NCI-H82 treated with DMSO at 0.1 percent for 48 hours (cell line): ENCODE results near the gene CDH1.

Source experiments
- DNase-seq: peaks from one replicate; lab custom pipeline; 2025; ENCODE audit not compliant: unreplicated experiment; lab: John Stamatoyannopoulos, UW

CDH1 gene

GRCh38 chr16:68843482-68844210 lies 106.6 kb downstream of the CDH1 start, which contains the start of gene TANGO6:
Gene TANGO6, plus strand, starts transcription at chr16:68843531. Its CDS starts 87 bp downstream, at chr16:68843618.
- peak; percentile 71 for DNase-seq

GRCh38 chr16:68844211-68844564 lies 107.1 kb downstream of the CDH1 start:
- DNase-seq = no peak

- no peak for DNase-seq
Observed at GRCh38 chr16:68848786-68849185, 111.7 kb downstream of the CDH1 start.

GRCh38 chr16:68850481-68850880 lies 113.4 kb downstream of the CDH1 start:
- DNase-seq = no peak

GRCh38 chr16:68851601-68852000 lies 114.5 kb downstream of the CDH1 start:
- DNase-seq = no peak

- DNase-seq = no peak
Observed at GRCh38 chr16:68857479-68857878, 120.4 kb downstream of the CDH1 start.

- DNase-seq = no peak
Observed at GRCh38 chr16:68859828-68860227, 122.7 kb downstream of the CDH1 start.

- no peak for DNase-seq
Observed at GRCh38 chr16:68860978-68861892, 124.1 kb downstream of the CDH1 start.

- no peak for DNase-seq
Observed at GRCh38 chr16:68866933-68867332, 129.8 kb downstream of the CDH1 start.

GRCh38 chr16:68869492-68870088 lies 132.5 kb downstream of the CDH1 start:
- no peak for DNase-seq

GRCh38 chr16:68873635-68874471 lies 136.8 kb downstream of the CDH1 start:
- DNase-seq = no peak

GRCh38 chr16:68875871-68876270 lies 138.8 kb downstream of the CDH1 start:
- no peak for DNase-seq

- no peak for DNase-seq
Observed at GRCh38 chr16:68883685-68884084, 146.6 kb downstream of the CDH1 start.

- no peak for DNase-seq
Observed at GRCh38 chr16:68884401-68884800, 147.3 kb downstream of the CDH1 start.
